Lower leg skin (tissue), 4 donors: ENCODE data around the gene OTOP1. TPM values are rescaled to one million over a fixed set of nuclear protein-coding genes. Genes with fewer than 3 reads are reported as not detected.

Source experiments
- total RNA-seq, 4 donors: library from RNA; depleted of rRNA; stranded (reverse); fragments of >200 nt; gene quantifications; one replicate each; pipeline ENCODE4 v1.1.0, GENCODE V29; 2016

The OTOP1 gene
- total RNA-seq, 4 donors from 2014 or later, result 0.23 to 0.37 TPM; not detected in 2

Other genes starting within 250 kb of the OTOP1 start
- 10 to 100 TPM; 19.5 to 24.5 (median 20.6) TPM for gene TMEM128, start 21.3 kb upstream of the OTOP1 start, total RNA-seq
- 10 to 100 TPM in 2 of 4 donors, 1 to 10 TPM in 2; 5.9 to 13.2 (median 10.0) TPM for gene LYAR, start 63.2 kb upstream of the OTOP1 start, total RNA-seq
- gene ZBTB49, start 63.3 kb upstream of the OTOP1 start, total RNA-seq, result 10 to 100 TPM in 1 of 4 donors, 1 to 10 TPM in 3; 4.9 to 29.5 (median 6.9) TPM
- 100 to 1,000 TPM; 109 to 158 (median 139) TPM for gene NSG1, start 160.2 kb upstream of the OTOP1 start, total RNA-seq